Dedifferentiated amniotic fluid mesenchymal stem cell (primary cell): ENCODE measurements around the gene IRF1.
"Not testable (repeated sequence)": the region's sequence is repeated elsewhere in the genome, so short reads cannot be mapped to it uniquely, and the experiment has no call there.

Experiments used
- DNase-seq: peaks from one replicate; pipeline ENCODE4 v3.0.0-alpha.2; 2016; ENCODE audit errors: extremely low spot score

The IRF1 gene

GRCh38 chr5:132439521-132440089 lies 51.0 kb downstream of the IRF1 start:
- peak; percentile 95 for DNase-seq

GRCh38 chr5:132438917-132439316 lies 51.7 kb downstream of the IRF1 start:
- no peak for DNase-seq

GRCh38 chr5:132438267-132438645 lies 52.3 kb downstream of the IRF1 start:
- not testable (repeated sequence) for DNase-seq

GRCh38 chr5:132437604-132438266 lies 52.8 kb downstream of the IRF1 start:
- peak; percentile 69 for DNase-seq

- no peak for DNase-seq
Observed at GRCh38 chr5:132436936-132437335, 53.6 kb downstream of the IRF1 start.

GRCh38 chr5:132435886-132436285 lies 54.7 kb downstream of the IRF1 start:
- no peak for DNase-seq

- DNase-seq = no peak
Observed at GRCh38 chr5:132435447-132435846, 55.1 kb downstream of the IRF1 start.

GRCh38 chr5:132434416-132435286 lies 55.9 kb downstream of the IRF1 start:
- DNase-seq = no peak

GRCh38 chr5:132433141-132433540 lies 57.4 kb downstream of the IRF1 start:
- DNase-seq = no peak

GRCh38 chr5:132431632-132432031 lies 58.9 kb downstream of the IRF1 start:
- no peak for DNase-seq
